GM23338 (cell line): Measurements from ENCODE around the gene NTN4. TPM values are rescaled to one million over a fixed set of nuclear protein-coding genes. Genes with fewer than 3 reads are reported as not detected.
"Not testable (repeated sequence)": the region's sequence is repeated elsewhere in the genome, so short reads cannot be mapped to it uniquely, and the experiment has no call there.

Experiments
- ATAC-seq: fragments of 200-7000 bp; cut with Tn5 transposase; 3 replicates; pipeline ENCODE4 v1.9.1; 2020
- DNase-seq: peaks from one replicate; pipeline ENCODE4 v3.0.0-alpha.2; 2015; ENCODE audit warnings: low spot score
- H2AFZ ChIP-seq: fragments of 200-600 bp; sonication (generic); 2 replicates; pipeline ENCODE4 v1.8.0; 2016; ENCODE audit warnings: antibody characterized with exemption, mild to moderate bottlenecking, moderate library complexity
- H3F3A ChIP-seq: fragments of 200-600 bp; sonication (generic); replicated peaks from 2 replicates; pipeline ENCODE4 v1.8.0; 2017; ENCODE audit warnings: antibody characterized with exemption, mixed run types, low read depth
- H3K27ac ChIP-seq: fragments of 200-600 bp; sonication (generic); 2 replicates; pipeline ENCODE4 v1.6.1; 2016; ENCODE audit warnings: low read depth
- H3K27me3 ChIP-seq: fragments of 200-600 bp; sonication (generic); 2 replicates; pipeline ENCODE4 v1.8.0; 2016; ENCODE audit warnings: mild to moderate bottlenecking, mixed run types, moderate library complexity; ENCODE audit not compliant: insufficient read depth
- H3K36me3 ChIP-seq: fragments of 200-600 bp; sonication (generic); 2 replicates; pipeline ENCODE4 v1.8.0; 2016; ENCODE audit warnings: mild to moderate bottlenecking; ENCODE audit not compliant: insufficient read depth
- H3K4me1 ChIP-seq: fragments of 200-600 bp; sonication (generic); 2 replicates; pipeline ENCODE4 v1.8.0; 2016; ENCODE audit warnings: mild to moderate bottlenecking, moderate library complexity; ENCODE audit not compliant: insufficient read depth
- H3K4me2 ChIP-seq: fragments of 200-600 bp; sonication (generic); 2 replicates; pipeline ENCODE4 v1.7.1; 2017; ENCODE audit warnings: mixed run types
- H3K4me3 ChIP-seq: fragments of 200-600 bp; sonication (generic); 2 replicates; pipeline ENCODE4 v1.6.1; 2016; ENCODE audit warnings: mixed run types
- H3K79me2 ChIP-seq: fragments of 200-600 bp; sonication (generic); replicated peaks from 2 replicates; pipeline ENCODE4 v1.8.0; 2017; ENCODE audit warnings: mild to moderate bottlenecking; ENCODE audit not compliant: insufficient read depth
- H3K9me2 ChIP-seq: fragments of 200-600 bp; sonication (generic); 2 replicates; pipeline ENCODE4 v1.8.0; 2017; ENCODE audit not compliant: insufficient read depth
- H4K20me1 ChIP-seq: fragments of 200-600 bp; sonication (generic); replicated peaks from 2 replicates; pipeline ENCODE4 v1.8.0; 2017; ENCODE audit warnings: mild to moderate bottlenecking; ENCODE audit not compliant: insufficient read depth
- H3K27ac Mint-ChIP-seq: 2 replicates; pipeline ENCODE4 v1.8.0; 2020; ENCODE audit warnings: inconsistent platforms, mild to moderate bottlenecking, moderate library complexity, mixed read lengths
- H3K27me3 Mint-ChIP-seq: 3 replicates; pipeline ENCODE4 v1.8.0; 2022; ENCODE audit warnings: low read depth, mild to moderate bottlenecking, moderate library complexity, mixed read lengths, inconsistent platforms; ENCODE audit not compliant: insufficient read depth, poor library complexity
- H3K36me3 Mint-ChIP-seq: 3 replicates; pipeline ENCODE4 v1.8.0; 2021; ENCODE audit warnings: low read depth, mild to moderate bottlenecking, inconsistent platforms, moderate library complexity, mixed read lengths
- H3K4me1 Mint-ChIP-seq: 3 replicates; pipeline ENCODE4 v1.8.0; 2020; ENCODE audit warnings: mild to moderate bottlenecking, inconsistent platforms, mixed read lengths
- H3K4me3 Mint-ChIP-seq: 3 replicates; pipeline ENCODE4 v1.8.0; 2021; ENCODE audit warnings: moderate library complexity, mild to moderate bottlenecking, inconsistent platforms, mixed read lengths
- H3K9me3 Mint-ChIP-seq: 3 replicates; pipeline ENCODE4 v1.8.0; 2020; ENCODE audit warnings: moderate library complexity, mild to moderate bottlenecking, inconsistent platforms, mixed read lengths
- EZH2phosphoT487 ChIP-seq: fragments of 200-600 bp; sonication (generic); IDR thresholded peaks from one replicate; pipeline ENCODE4 v1.8.1; 2018; ENCODE audit warnings: antibody characterized with exemption; ENCODE audit not compliant: unreplicated experiment
- polyA plus RNA-seq: library from polyadenylated mRNA; unstranded; fragments of >200 nt; fragmentation: Nextera tagmentation; extraction: Ambion mirVana; gene quantifications from 2 replicates; pipeline ENCODE4 v1.2.1, GENCODE V29; 2016
- total RNA-seq: library from RNA; depleted of rRNA; stranded (reverse); fragments of >200 nt; shearing (Covaris generic); gene quantifications from 2 replicates; pipeline ENCODE4 v1.2.3, GENCODE V29; 2014
- TF ChIP-seq, protein P1 (sequence below): fragments of 250-450 bp; sonication (Bioruptor Pico); IDR thresholded peaks from 2 replicates; pipeline ENCODE4 v1.5.0; 2020; ENCODE audit warnings: mild to moderate bottlenecking, moderate library complexity
- TF ChIP-seq, protein P2 (sequence below): IDR thresholded peaks from 2 replicates; pipeline ENCODE4 v1.6.1; 2016; ENCODE audit warnings: antibody characterized with exemption

Gene NTN4
- total and polyA plus RNA-seq, 2 experiments from 2014 or later, result 1.5 to 3.8 TPM

DNA sequence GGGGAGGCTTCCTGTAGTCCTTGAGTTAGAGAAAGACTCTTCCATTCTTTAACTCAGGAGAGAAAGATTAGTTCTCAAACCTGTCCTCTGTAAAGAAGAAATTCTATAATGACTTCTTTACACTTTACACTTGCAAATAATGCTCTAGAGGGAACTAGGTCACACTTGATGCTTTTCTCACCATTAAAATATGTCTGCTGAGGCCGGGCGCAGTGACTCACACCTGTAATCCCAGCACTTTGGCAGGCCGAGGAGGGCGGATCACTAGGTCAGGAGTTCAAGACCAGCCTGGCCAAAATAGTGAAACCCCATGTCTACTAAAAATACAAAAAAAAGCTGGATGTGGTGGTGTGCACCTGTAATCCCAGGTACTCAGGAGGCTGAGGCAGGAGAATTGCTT lies 6.3 kb downstream of the NTN4 start (continued):
- TF ChIP-seq, protein P1, sequence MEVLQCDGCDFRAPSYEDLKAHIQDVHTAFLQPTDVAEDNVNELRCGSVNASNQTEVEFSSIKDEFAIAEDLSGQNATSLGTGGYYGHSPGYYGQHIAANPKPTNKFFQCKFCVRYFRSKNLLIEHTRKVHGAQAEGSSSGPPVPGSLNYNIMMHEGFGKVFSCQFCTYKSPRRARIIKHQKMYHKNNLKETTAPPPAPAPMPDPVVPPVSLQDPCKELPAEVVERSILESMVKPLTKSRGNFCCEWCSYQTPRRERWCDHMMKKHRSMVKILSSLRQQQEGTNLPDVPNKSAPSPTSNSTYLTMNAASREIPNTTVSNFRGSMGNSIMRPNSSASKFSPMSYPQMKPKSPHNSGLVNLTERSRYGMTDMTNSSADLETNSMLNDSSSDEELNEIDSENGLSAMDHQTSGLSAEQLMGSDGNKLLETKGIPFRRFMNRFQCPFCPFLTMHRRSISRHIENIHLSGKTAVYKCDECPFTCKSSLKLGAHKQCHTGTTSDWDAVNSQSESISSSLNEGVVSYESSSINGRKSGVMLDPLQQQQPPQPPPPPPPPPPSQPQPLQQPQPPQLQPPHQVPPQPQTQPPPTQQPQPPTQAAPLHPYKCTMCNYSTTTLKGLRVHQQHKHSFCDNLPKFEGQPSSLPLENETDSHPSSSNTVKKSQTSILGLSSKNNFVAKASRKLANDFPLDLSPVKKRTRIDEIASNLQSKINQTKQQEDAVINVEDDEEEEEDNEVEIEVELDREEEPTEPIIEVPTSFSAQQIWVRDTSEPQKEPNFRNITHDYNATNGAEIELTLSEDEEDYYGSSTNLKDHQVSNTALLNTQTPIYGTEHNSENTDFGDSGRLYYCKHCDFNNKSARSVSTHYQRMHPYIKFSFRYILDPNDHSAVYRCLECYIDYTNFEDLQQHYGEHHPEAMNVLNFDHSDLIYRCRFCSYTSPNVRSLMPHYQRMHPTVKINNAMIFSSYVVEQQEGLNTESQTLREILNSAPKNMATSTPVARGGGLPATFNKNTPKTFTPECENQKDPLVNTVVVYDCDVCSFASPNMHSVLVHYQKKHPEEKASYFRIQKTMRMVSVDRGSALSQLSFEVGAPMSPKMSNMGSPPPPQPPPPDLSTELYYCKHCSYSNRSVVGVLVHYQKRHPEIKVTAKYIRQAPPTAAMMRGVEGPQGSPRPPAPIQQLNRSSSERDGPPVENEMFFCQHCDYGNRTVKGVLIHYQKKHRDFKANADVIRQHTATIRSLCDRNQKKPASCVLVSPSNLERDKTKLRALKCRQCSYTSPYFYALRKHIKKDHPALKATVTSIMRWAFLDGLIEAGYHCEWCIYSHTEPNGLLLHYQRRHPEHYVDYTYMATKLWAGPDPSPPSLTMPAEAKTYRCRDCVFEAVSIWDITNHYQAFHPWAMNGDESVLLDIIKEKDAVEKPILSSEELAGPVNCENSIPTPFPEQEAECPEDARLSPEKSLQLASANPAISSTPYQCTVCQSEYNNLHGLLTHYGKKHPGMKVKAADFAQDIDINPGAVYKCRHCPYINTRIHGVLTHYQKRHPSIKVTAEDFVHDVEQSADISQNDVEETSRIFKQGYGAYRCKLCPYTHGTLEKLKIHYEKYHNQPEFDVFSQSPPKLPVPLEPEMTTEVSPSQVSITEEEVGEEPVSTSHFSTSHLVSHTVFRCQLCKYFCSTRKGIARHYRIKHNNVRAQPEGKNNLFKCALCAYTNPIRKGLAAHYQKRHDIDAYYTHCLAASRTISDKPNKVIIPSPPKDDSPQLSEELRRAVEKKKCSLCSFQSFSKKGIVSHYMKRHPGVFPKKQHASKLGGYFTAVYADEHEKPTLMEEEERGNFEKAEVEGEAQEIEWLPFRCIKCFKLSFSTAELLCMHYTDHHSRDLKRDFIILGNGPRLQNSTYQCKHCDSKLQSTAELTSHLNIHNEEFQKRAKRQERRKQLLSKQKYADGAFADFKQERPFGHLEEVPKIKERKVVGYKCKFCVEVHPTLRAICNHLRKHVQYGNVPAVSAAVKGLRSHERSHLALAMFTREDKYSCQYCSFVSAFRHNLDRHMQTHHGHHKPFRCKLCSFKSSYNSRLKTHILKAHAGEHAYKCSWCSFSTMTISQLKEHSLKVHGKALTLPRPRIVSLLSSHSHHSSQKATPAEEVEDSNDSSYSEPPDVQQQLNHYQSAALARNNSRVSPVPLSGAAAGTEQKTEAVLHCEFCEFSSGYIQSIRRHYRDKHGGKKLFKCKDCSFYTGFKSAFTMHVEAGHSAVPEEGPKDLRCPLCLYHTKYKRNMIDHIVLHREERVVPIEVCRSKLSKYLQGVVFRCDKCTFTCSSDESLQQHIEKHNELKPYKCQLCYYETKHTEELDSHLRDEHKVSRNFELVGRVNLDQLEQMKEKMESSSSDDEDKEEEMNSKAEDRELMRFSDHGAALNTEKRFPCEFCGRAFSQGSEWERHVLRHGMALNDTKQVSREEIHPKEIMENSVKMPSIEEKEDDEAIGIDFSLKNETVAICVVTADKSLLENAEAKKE (CRISPR knock-in tag), result no peak

DNA sequence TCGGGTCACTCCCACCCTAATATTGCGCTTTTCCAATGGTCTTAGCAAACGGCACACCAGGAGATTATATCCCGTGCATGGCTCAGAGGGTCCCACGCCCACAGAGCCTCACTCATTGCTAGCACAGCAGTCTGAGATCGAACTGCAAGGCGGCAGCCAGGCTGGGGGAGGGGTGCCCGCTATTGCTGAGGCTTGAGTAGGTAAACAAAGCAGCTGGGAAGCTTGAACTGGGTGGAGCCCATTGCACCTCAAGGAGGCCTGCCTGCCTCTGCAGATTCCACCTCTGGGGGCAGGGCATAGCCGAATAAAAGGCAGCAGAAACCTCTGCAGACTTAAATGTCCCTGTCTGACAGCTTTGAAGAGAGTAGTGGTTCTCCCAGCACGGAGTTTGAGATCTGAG lies 15.1 kb downstream of the NTN4 start:
- H3K4me1 Mint-ChIP-seq, H3K27ac Mint-ChIP-seq, H3K9me2 ChIP-seq, ATAC-seq, H4K20me1 ChIP-seq, H3K79me2 ChIP-seq, H3K4me3 ChIP-seq, H3K27me3 Mint-ChIP-seq, H3K27me3 ChIP-seq, H3K4me3 Mint-ChIP-seq, H3F3A ChIP-seq, H2AFZ ChIP-seq, H3K36me3 ChIP-seq, DNase-seq, H3K4me1 ChIP-seq, H3K27ac ChIP-seq, H3K4me2 ChIP-seq: not testable (repeated sequence)
- Mint-ChIP-seq H3K9me3 (peaks cover 32% of the 10 kb centered on the region), H3K36me3 (peaks cover 16% of the 10 kb centered on the region)

DNA sequence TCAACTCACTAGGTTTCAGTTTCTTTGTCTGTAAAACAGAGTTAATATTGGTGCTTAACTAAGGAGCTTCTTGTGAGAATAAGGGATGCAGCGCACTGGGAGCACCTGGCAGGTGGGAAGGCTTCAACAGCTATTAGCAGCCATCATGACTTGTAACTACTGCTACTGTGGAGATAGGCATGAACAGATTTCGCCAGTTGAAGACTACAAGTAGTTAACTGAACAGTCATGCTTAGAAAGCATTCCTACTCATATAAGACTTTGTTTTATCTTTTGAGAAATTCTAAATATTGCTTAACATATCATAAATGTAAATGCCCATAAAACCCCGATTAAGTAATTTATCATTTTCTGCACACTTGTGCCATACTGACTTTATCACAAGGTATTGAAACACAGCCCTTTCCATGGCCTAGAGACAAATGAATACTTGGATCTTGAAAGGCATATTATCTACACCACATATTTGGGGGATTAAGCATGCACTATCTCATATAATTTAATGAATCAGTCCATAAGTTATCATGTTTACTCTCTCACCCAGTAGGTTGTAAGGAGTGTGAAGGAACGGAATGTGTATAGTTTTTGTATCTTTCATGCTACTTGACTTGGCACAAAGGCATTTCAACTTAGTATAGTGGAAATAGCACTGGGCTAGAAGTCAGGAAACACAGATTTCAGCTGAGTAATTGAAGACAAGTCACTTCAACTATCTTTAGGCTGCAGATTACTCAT lies 16.1 kb downstream of the NTN4 start:
- ATAC-seq, result no peak
- H3K4me2 ChIP-seq, result no peak overlapping the region
- TF ChIP-seq, protein P2, sequence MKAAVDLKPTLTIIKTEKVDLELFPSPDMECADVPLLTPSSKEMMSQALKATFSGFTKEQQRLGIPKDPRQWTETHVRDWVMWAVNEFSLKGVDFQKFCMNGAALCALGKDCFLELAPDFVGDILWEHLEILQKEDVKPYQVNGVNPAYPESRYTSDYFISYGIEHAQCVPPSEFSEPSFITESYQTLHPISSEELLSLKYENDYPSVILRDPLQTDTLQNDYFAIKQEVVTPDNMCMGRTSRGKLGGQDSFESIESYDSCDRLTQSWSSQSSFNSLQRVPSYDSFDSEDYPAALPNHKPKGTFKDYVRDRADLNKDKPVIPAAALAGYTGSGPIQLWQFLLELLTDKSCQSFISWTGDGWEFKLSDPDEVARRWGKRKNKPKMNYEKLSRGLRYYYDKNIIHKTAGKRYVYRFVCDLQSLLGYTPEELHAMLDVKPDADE, result no peak
- no peak for TF ChIP-seq EZH2phosphoT487

More for the DNA sequence above, 16.1 kb downstream of the NTN4 start:
- no peaks in the 10 kb centered on the region for H3F3A ChIP-seq
- H3K4me3 ChIP-seq, result no peak overlapping the region
- Mint-ChIP-seq H3K36me3 (peaks cover 16% of the 10 kb centered on the region), H3K27me3 (peaks cover 2% of the 10 kb centered on the region), H3K4me3 (no peak overlapping the region), H3K27ac (no peak overlapping the region), H3K4me1 (no peaks in the 10 kb centered on the region), H3K9me3 (peaks cover 32% of the 10 kb centered on the region)
- no peak for DNase-seq
- no peaks in the 10 kb centered on the region for H4K20me1 ChIP-seq
- no peaks in the 10 kb centered on the region for H3K9me2 ChIP-seq
- H3K27me3 ChIP-seq, result no peaks in the 10 kb centered on the region
- H3K36me3 ChIP-seq, result peaks cover 5% of the 10 kb centered on the region; the same call in 1 of the 2 replicates
- no peaks in the 10 kb centered on the region for H3K4me1 ChIP-seq
- H3K79me2 ChIP-seq, result no peaks in the 10 kb centered on the region
- H3K27ac ChIP-seq, result no peak overlapping the region
- H2AFZ ChIP-seq, result no peak overlapping the region
